Measurements from ENCODE around the gene MMP7.

Gene MMP7, protein sequence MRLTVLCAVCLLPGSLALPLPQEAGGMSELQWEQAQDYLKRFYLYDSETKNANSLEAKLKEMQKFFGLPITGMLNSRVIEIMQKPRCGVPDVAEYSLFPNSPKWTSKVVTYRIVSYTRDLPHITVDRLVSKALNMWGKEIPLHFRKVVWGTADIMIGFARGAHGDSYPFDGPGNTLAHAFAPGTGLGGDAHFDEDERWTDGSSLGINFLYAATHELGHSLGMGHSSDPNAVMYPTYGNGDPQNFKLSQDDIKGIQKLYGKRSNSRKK

DNA sequence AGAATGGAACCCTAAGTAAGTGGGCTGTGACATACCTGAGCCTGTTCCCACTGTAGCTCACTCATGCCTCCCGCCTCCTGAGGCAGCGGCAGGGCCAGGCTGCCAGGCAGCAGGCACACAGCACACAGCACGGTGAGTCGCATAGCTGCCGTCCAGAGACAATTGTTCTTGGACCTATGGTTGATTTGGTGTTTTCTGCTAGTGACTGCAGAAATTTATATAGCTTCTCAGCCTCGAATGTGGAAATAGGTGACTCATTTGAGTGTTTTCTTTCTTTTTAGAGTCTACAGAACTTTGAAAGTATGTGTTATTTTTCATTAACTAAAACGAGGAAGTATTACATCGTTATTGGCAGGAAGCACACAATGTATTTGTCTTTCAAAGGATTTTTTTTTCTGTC, at the start of gene MMP7:
TSS of gene MMP7 (minus strand) at position 190 of the 400 bp plus-strand sequence. CDS start at position 143, 47 bp downstream.
- DNase-seq (ENCODE audit: low read depth in 2 of 2), result peak; percentile 20 to 30

DNA sequence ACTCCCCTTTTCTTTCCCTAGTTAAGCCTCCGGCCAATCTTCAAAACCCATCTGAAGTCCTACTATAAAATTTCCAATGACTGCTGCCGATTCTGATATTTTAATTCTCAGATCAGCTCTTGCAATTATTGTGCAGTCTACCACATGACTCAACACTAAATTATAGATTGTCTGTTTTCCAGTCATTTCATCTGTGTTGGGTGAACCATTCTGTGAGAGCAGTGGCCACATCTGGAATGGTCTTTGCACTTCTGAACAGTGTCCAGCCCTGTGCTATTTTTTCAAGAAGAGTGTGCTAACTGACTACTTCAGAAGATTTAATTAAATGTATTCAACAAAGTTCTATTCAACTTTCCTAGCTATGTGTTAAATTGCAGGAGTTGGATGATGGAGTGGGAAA, 47.2 kb upstream of the MMP7 start:
- no peak for DNase-seq (ENCODE audit: low read depth in 2 of 2)

DNA sequence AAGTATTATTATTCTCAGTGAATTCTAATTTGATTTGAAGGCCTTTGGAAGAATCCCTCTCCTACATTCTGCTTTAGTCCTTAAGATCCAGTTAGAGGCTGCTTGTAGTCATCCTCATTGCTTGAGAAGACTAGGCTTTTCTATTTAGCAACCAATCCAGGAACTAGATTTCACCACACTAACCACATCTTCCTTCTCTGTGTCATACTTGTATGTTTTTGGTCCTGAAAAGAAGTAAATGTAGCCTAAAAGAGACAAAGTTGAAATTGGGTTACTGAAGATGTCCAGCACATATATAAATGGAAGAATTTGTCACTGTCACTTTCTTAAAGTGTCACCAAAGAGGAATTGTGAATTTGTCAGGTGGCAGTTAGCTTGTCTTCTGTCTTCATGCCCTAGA, 46.6 kb upstream of the MMP7 start:
- DNase-seq (ENCODE audit: low read depth in 2 of 2), result no peak

GRCh38 chr11:102576350-102576749, 45.8 kb upstream of the MMP7 start:
- DNase-seq (ENCODE audit: low read depth in 2 of 2), result no peak

GRCh38 chr11:102575012-102575411, 44.5 kb upstream of the MMP7 start:
- DNase-seq (ENCODE audit: low read depth in 2 of 2), result no peak

DNA sequence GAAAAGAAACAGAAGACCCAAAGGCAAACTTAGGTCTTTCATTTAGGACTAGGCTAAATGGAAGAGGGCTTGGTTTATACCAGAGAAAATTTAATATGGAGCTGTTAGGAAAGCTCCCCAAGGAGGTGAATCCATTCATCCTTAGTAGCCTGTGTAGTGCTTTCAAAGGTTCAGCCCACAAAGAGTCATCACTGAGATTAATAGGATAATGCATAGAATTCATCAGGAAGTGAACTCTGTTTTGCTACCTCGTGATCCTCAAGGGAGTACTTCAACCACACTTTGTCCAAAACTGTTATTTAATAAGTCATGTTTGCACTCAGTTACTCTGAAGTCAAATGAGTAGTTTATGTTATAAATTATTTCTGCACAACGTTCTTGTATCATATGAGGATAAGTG, 43.3 kb upstream of the MMP7 start:
- no peak for DNase-seq (ENCODE audit: low read depth in 2 of 2)

DNA sequence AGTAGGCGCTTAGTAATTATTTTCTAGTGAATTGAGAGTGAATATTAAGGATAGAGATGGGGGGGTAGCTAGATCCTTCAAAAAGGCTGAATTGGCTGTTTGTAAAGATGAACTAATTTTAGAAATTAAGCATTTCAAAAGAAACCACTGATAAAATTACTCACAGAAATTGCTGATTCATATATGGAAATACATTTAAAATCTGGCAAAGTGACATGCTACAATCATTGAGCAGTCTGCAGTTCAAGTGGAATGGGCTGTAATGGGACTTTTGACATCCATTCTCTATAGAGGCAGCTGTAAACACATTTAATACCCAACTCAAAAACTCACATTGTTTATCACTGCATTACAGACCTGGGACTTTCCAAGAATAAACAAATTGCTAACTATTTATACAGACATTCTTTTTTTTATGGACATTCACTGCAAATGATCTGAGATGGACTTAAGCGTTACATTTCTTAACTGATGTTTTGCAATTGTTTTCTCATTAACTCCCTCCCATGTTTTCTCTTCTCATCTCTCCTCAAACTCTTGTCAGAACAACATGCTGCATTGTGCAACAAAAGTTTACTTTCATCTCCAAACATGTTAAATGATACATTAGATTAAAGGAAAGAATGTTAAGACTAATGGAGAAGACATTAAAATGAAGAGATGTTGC, 42.1 kb upstream of the MMP7 start:
- no peak for DNase-seq (ENCODE audit: low read depth in 2 of 2)

DNA sequence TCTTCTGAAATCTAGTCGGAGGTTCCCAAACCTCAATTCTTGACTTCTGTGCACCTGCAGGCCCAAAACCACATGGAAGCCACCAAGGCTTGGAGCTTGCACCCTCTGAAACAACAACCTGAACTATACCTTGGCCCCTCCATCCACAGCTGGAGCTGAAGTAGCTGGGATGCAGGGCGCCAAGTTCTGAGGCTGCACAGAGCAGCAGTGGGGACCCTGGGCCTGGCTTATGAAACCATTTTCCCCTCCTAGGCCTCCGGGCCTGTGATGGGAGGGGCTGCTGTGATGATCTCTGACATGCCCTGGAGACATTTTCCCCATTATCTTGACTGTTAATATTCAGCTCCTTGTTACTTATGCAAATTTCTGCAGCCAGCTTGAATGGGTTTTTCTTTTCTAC, 38.3 kb upstream of the MMP7 start:
- no peak for DNase-seq (ENCODE audit: low read depth in 2 of 2)

DNA sequence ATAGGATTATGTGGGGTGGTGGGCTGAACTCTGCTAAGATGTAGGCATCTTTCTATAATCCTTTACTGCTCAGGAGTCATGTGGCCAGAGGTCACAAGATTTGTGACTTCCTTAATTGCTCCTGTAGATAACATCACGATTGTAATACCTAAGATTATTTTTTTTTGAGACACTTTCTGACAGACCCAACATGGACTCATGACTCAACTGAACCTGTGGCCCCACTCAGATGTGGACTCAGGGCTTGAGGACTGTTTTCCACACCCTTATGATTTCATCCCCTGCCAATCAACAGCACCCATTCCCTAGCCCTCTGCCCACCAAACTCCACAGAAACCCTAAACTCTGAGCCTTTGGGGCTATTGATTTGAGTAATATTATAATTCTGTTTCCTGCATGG, 35.6 kb upstream of the MMP7 start:
- DNase-seq (ENCODE audit: low read depth in 2 of 2), result no peak

DNA sequence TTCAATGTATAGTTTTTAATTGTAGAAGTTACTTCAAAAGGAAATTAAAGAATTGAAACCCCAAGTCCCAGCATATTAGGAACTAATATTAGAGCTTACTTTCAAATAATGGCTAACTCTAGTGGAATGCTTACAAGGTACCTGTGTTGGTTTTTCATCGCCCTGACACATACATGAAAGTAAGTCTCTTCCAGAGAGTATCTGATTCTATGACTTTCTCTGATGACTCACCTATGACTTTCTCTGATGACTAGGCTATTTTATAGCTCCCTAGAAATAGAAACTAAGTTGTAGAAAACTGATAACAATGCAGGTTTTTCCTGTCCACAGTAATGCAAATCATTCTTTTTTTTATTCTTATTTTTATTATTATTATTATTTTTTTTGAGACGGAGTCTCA, 33.6 kb upstream of the MMP7 start:
- DNase-seq (ENCODE audit: low read depth in 2 of 2), result peak; percentile 26 to 27

- DNase-seq (ENCODE audit: low read depth in 2 of 2), result no peak
Measured at GRCh38 chr11:102561636-102562035, 31.1 kb upstream of the MMP7 start.

DNA sequence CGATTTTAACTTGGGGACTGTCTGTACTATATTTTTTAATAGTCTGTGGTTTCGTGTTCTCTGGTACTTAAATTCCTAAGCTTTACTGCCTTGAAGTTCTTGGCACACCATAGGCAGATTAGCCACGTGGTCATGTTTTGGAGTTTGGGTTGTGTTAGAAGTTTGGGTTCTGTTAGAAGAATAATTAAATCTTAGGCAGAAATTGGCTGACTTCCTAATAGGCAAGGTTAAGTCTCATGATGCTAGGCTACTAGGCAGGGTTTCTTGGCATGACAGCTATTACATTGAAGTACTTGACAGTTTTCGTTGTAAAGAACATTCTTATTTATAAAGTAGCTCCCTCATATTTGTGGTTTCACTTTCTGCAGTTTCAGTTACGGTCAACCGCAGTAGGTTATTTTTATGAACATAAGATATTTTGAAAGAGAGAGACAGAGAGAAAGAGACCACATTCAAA, 30.0 kb upstream of the MMP7 start:
- peak; percentile 34 to 41 for DNase-seq (ENCODE audit: low read depth in 2 of 2)

DNA sequence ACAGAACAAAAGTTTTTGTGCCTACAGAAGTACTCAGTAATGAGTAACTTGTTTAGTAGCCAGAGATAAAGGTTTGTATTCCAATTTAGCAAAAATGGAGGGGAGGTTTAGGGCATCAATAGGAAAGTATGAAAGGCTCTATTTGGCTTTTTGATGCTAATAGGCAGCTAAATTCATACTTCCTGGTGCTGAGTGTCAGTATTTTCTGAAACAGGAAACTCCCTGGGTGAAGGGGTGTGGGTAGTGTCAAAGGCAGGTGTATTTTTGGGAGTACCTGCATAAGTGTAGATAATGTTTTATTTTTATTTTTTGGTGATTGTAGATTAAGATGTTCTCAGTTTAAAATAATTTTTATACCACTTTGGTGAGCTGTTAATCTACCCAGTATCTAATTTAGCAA, 29.3 kb upstream of the MMP7 start:
- DNase-seq (ENCODE audit: low read depth in 2 of 2), result no peak

DNA sequence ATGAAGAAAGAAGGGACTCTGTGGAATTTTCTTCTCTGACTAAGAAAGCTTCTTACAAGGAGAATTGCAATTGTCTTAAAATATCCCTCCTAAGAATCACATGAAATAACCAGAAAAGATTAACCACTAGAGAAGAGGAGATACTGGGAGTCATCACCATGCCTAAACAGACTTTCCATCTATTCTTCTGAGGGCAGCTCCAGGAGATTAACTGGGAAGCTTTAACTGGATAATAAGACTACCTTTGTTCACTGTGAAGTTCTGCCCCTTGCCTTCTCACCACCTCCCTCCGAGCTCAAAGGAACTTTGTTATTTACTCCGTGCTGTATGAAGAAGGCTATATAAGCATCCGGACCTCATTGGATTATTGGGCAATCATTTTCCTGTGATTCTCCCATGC, 24.5 kb upstream of the MMP7 start:
- no peak for DNase-seq (ENCODE audit: low read depth in 2 of 2)

- DNase-seq (ENCODE audit: low read depth in 2 of 2), result no peak
Measured at GRCh38 chr11:102553835-102554282, 23.3 kb upstream of the MMP7 start.

DNA sequence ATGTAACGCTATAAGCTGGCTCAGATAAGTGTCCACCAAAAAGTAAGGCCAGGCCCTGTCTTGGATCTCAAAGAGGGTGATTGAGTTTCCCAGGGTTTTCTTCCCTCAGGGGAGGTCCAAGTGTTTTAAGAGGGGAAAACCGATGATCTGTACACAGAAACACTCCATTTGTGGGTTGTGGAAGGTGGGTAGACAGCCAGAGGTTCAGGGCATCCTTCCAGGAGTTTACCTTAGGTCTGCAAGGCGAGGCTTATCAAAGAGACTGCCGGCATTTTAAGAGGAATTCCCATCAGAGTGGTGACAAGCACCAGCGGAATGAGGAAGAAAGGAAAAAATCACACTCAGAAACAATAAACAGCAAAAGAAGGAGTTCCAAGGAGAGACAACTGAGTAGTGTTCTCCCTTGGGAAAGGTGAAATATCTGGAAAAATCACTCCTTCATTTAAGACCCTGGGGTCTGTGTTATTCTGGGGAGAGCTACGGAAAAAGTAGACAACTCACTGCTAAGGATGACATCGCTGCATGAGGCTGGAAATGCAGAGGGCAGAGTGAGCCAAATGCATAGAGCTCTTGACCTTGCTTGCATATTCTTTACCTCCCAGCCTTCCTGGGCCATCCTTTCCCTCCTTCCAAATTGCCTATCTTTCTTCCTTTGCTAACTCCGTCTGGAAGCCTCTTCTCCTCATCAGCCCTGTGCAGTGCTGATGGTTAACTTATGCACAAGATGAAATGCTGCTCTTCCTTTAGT, 22.1 kb upstream of the MMP7 start:
- DNase-seq (ENCODE audit: low read depth in 2 of 2), result no peak

DNA sequence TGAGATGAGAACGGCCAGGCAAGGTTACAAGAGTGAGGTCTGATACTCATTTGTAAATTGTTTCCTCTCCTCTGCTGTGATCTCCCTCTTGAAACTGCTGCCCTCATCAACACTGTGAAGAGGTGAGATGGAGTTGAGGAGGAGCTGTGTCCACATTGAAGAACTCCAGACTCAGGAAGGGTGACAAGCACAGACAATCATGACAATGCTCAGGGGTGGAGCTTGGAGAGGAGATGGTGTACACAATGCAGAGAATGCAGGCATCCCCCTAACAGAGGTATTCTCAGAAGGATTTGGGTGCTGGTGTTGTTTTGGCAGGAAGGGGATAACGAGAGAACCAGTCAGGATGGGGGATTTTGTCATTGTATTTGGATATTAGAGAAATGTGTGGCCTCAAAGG, 21.5 kb upstream of the MMP7 start:
- no peak for DNase-seq (ENCODE audit: low read depth in 2 of 2)

DNA sequence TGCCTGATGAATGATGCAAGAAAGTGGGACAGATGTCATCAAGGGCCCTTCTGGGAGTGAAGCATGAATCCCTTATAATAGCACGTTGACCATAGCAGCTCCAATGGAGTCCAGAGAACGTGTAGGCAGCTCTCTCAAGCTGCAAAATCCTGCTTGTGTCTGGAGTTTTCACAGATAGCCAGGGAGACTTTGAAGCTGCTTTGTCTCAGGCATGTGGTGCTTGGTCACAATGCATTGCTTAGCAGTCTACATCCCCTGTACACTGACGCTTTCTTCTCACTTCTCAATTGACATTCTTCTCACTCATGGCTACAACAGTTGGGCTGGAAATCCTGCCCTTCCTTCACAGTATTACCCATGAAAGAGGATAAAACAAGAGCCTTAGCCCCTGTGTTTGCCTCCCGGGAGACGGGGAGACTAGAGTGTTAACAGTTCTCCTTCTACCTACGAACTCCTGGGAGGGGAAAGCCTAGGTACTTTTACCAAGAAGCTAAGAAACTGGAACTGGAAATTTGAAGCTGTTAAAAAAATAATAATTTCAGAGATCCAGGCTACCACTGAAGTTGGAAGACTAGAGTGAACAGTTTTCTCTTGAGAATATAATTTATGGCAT, 20.7 kb upstream of the MMP7 start:
- no peak for DNase-seq (ENCODE audit: low read depth in 2 of 2)

GRCh38 chr11:102546923-102547471, 16.4 kb upstream of the MMP7 start:
- no peak for DNase-seq (ENCODE audit: low read depth in 2 of 2)

GRCh38 chr11:102546427-102546826, 15.9 kb upstream of the MMP7 start:
- DNase-seq (ENCODE audit: low read depth in 2 of 2), result no peak

DNA sequence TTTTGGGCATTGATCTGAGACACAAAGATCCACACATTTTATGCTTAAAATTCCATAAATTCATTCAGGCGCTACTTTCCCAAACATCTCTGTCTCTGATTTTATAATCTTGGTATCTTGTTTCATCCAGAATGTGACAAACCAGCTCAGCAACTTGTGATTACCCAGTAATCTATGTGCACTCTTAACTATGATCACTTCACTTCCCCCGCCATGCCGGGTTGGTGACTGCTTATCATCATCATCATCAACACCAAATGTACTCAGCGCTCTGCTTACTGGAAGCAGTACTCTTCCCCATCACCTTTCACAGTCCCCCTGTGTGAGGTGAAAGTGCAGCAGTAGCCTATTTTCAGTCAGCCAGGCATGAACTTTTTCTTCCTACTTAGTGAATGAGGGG, 15.2 kb upstream of the MMP7 start:
- DNase-seq (ENCODE audit: low read depth in 2 of 2), result no peak

- no peak for DNase-seq (ENCODE audit: low read depth in 2 of 2)
Measured at GRCh38 chr11:102544594-102544993, 14.0 kb upstream of the MMP7 start.
